Measurements from ENCODE around the gene ZNF552. TPM values are rescaled to one million over a fixed set of nuclear protein-coding genes. Genes with fewer than 3 reads are reported as not detected.

ZNF552 gene
- total and polyA plus RNA-seq, 4 donors = 3.4 to 11.6 (median 7.9) TPM

DNA sequence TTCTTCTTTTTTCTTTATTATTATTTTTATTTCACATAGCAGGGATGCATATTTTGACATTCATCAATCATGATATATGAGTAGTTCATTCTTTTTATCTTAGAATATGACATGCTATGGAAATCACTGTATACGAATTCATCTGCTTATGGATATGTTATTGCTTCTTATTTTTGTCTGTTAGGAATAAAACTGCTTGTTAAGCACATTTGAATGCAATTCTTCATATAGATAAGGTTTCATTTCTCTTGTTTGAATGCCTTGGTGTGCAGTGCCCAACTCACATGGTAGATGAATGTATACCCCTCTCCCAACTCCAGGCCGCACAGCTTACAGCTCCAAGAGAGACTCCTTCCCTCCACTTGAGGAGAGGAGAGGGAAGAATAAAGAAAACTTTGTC is 56.8 kb downstream of the ZNF552 start:
- Histone ChIP-seq H3K27ac (ENCODE audit: low read depth, low read length) (no peak overlapping the region), H3K36me3 (ENCODE audit: control insufficient read depth, insufficient read depth, low read length) (peaks cover 52% of the 10 kb centered on the region), H3K4me1 (ENCODE audit: control insufficient read depth, insufficient read depth, low read length) (no peaks in the 10 kb centered on the region), H3K4me3 (ENCODE audit: low read depth, low read length) (no peak overlapping the region), H3K9me3 (ENCODE audit: control insufficient read depth, insufficient read depth, low read length) (no peaks in the 10 kb centered on the region), H3K27me3 (ENCODE audit: control insufficient read depth, insufficient read depth, low read length) (no peaks in the 10 kb centered on the region)
- DNase-seq (ENCODE audit: low read depth in 4 of 6, low spot score in 6 of 6) = no peak
- no CpG with 5 or more reads among the region's 2 CpGs for WGBS (ENCODE audit: insufficient coverage)

Other genes with a start within 250 kb of the ZNF552 start
- gene ZNF416, start 236.0 kb downstream of the ZNF552 start, total RNA-seq = 10 to 100 TPM in 1 of 2 donors, 1 to 10 TPM in 1; 7.3 to 10.9 TPM
- 1 to 10 TPM; 6.2 to 7.5 TPM for gene ZNF416, start 236.0 kb downstream of the ZNF552 start, polyA plus RNA-seq (ENCODE audit: insufficient read length in 2 of 2)
- 10 to 100 TPM; 17.4 to 19.2 TPM for gene ZIK1, start 230.8 kb downstream of the ZNF552 start, total RNA-seq
- 10 to 100 TPM; 11.6 to 14.2 TPM for gene ZIK1, start 230.8 kb downstream of the ZNF552 start, polyA plus RNA-seq (ENCODE audit: insufficient read length in 2 of 2)
- 1 to 10 TPM; 5.2 to 7.9 TPM for gene ZNF530, start 215.0 kb downstream of the ZNF552 start, total RNA-seq
- gene ZNF530, start 215.0 kb downstream of the ZNF552 start, polyA plus RNA-seq (ENCODE audit: insufficient read length in 2 of 2) = 1 to 10 TPM; 5.7 to 7.1 TPM
- gene ZNF134, start 200.7 kb downstream of the ZNF552 start, total RNA-seq = 10 to 100 TPM; 25.2 to 33.2 TPM
- gene ZNF134, start 200.7 kb downstream of the ZNF552 start, polyA plus RNA-seq (ENCODE audit: insufficient read length in 2 of 2) = 10 to 100 TPM; 20.1 to 23.8 TPM
- 10 to 100 TPM; 24.4 to 32.2 TPM for gene ZNF211, start 181.7 kb downstream of the ZNF552 start, total RNA-seq
- 10 to 100 TPM; 36.7 to 39.9 TPM for gene ZNF211, start 181.7 kb downstream of the ZNF552 start, polyA plus RNA-seq (ENCODE audit: insufficient read length in 2 of 2)
- gene ZSCAN4, start 146.0 kb downstream of the ZNF552 start, total RNA-seq = not detected
- under 1 TPM in 1 of 2 donors, not detected in 1; 0.17 TPM for gene ZSCAN4, start 146.0 kb downstream of the ZNF552 start, polyA plus RNA-seq (ENCODE audit: insufficient read length in 2 of 2)
- gene ZNF551, start 132.9 kb downstream of the ZNF552 start, total RNA-seq = 10 to 100 TPM; 12.8 to 13.1 TPM
- gene ZNF551, start 132.9 kb downstream of the ZNF552 start, polyA plus RNA-seq (ENCODE audit: insufficient read length in 2 of 2) = 10 to 100 TPM; 11.4 to 14.3 TPM
- gene ZNF154, start 105.7 kb downstream of the ZNF552 start, total RNA-seq = 10 to 100 TPM; 18.9 to 24.7 TPM
- gene ZNF154, start 105.7 kb downstream of the ZNF552 start, polyA plus RNA-seq (ENCODE audit: insufficient read length in 2 of 2) = 10 to 100 TPM; 24.2 to 32.4 TPM
- gene ZNF671, start 87.3 kb downstream of the ZNF552 start, total RNA-seq = 10 to 100 TPM; 17.8 to 27.8 TPM
- gene ZNF671, start 87.3 kb downstream of the ZNF552 start, polyA plus RNA-seq (ENCODE audit: insufficient read length in 2 of 2) = 10 to 100 TPM; 21.2 to 23.4 TPM
- gene ZNF776, start 68.1 kb downstream of the ZNF552 start, total RNA-seq = 10 to 100 TPM; 34.2 to 40.1 TPM
- 10 to 100 TPM; 22.1 to 25.9 TPM for gene ZNF776, start 68.1 kb downstream of the ZNF552 start, polyA plus RNA-seq (ENCODE audit: insufficient read length in 2 of 2)
- 10 to 100 TPM; 35.1 to 35.4 TPM for gene ZNF586, start 45.2 kb downstream of the ZNF552 start, total RNA-seq
- gene ZNF586, start 45.2 kb downstream of the ZNF552 start, polyA plus RNA-seq (ENCODE audit: insufficient read length in 2 of 2) = 10 to 100 TPM; 12.4 to 19.4 TPM
- 10 to 100 TPM; 15.5 to 17.9 TPM for gene ZNF587B, start 15.4 kb upstream of the ZNF552 start, total RNA-seq
- gene ZNF587B, start 15.4 kb upstream of the ZNF552 start, polyA plus RNA-seq (ENCODE audit: insufficient read length in 2 of 2) = 1 to 10 TPM; 4.8 to 7.9 TPM
- 10 to 100 TPM; 29.8 to 32.2 TPM for gene ZNF587, start 34.9 kb upstream of the ZNF552 start, total RNA-seq
- gene ZNF587, start 34.9 kb upstream of the ZNF552 start, polyA plus RNA-seq (ENCODE audit: insufficient read length in 2 of 2) = 10 to 100 TPM; 20.4 to 33.5 TPM
- gene ZNF814, start 74.1 kb upstream of the ZNF552 start, total RNA-seq = 10 to 100 TPM; 17.5 to 25.9 TPM
- gene ZNF814, start 74.1 kb upstream of the ZNF552 start, polyA plus RNA-seq (ENCODE audit: insufficient read length in 2 of 2) = 10 to 100 TPM; 40.3 to 61.5 TPM
- gene ZNF417, start 101.7 kb upstream of the ZNF552 start, total RNA-seq = 10 to 100 TPM; 29.0 to 35.6 TPM
- 10 to 100 TPM; 19.5 to 35.6 TPM for gene ZNF417, start 101.7 kb upstream of the ZNF552 start, polyA plus RNA-seq (ENCODE audit: insufficient read length in 2 of 2)
- 10 to 100 TPM; 27.4 to 28.7 TPM for gene ZNF418, start 120.5 kb upstream of the ZNF552 start, total RNA-seq
- gene ZNF418, start 120.5 kb upstream of the ZNF552 start, polyA plus RNA-seq (ENCODE audit: insufficient read length in 2 of 2) = 10 to 100 TPM; 23.9 to 32.9 TPM
- 10 to 100 TPM; 11.1 to 12.3 TPM for gene ZNF256, start 132.8 kb upstream of the ZNF552 start, total RNA-seq
- gene ZNF256, start 132.8 kb upstream of the ZNF552 start, polyA plus RNA-seq (ENCODE audit: insufficient read length in 2 of 2) = 1 to 10 TPM; 7.4 to 8.9 TPM
- gene C19orf18, start 159.6 kb upstream of the ZNF552 start, total RNA-seq = 1 to 10 TPM in 1 of 2 donors, under 1 TPM in 1; 0.40 to 1.9 TPM
- gene C19orf18, start 159.6 kb upstream of the ZNF552 start, polyA plus RNA-seq (ENCODE audit: insufficient read length in 2 of 2) = 1 to 10 TPM; 1.1 to 4.8 TPM
- gene ZNF606, start 187.9 kb upstream of the ZNF552 start, total RNA-seq = 10 to 100 TPM; 33.3 to 39.3 TPM
- 10 to 100 TPM; 23.2 to 25.1 TPM for gene ZNF606, start 187.9 kb upstream of the ZNF552 start, polyA plus RNA-seq (ENCODE audit: insufficient read length in 2 of 2)
- 1 to 10 TPM in 1 of 2 donors, under 1 TPM in 1; 0.79 to 3.0 TPM for gene ZSCAN1, start 219.1 kb upstream of the ZNF552 start, total RNA-seq
- gene ZSCAN1, start 219.1 kb upstream of the ZNF552 start, polyA plus RNA-seq (ENCODE audit: insufficient read length in 2 of 2) = 10 to 100 TPM; 12.9 to 14.9 TPM
- gene ZNF135, start 244.4 kb upstream of the ZNF552 start, total RNA-seq = 10 to 100 TPM; 10.8 to 21.4 TPM
- 10 to 100 TPM; 15.1 to 26.1 TPM for gene ZNF135, start 244.4 kb upstream of the ZNF552 start, polyA plus RNA-seq (ENCODE audit: insufficient read length in 2 of 2)